ENCODE measurements around the gene IFT172.

The IFT172 gene

DNA sequence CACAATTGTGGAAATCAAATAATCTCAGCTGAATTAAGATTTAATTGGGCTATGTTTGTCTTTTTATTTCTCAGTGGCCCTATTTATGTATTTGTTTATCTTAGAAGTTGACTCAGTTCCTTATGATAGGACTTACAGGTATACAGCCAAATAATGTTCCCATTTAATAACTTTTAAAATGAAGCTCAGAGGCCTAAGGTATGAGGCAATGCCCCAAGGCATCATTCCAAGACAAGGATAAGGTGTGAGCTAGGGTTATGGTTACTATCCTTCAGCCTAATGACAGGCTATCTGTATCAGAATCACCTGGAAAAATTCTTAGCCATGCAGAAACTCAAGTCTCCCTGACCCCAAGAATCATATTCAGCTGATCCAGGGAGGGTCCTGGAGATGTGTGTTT lies 68.5 kb downstream of the IFT172 start:
- DNase-seq: no peak

DNA sequence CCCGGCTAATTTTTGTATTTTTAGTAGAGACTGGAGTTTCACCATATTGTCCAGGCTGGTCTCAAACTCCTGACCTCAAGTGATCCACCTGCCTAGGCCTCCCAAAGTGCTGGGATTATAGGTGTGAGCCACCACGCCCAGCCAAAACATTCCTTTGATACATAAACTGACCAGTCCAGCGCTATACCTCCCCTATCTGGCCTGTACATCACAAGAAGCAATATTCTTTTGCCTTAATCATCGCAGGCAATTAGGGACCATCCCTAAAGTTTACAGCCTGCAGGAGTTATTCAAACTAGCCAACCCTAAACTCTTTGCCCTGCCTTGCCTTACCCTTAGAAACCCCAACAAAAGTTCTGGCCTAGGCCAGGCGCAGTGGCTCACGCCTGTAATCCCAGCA lies 73.4 kb downstream of the IFT172 start:
- DNase-seq: no peak

DNA sequence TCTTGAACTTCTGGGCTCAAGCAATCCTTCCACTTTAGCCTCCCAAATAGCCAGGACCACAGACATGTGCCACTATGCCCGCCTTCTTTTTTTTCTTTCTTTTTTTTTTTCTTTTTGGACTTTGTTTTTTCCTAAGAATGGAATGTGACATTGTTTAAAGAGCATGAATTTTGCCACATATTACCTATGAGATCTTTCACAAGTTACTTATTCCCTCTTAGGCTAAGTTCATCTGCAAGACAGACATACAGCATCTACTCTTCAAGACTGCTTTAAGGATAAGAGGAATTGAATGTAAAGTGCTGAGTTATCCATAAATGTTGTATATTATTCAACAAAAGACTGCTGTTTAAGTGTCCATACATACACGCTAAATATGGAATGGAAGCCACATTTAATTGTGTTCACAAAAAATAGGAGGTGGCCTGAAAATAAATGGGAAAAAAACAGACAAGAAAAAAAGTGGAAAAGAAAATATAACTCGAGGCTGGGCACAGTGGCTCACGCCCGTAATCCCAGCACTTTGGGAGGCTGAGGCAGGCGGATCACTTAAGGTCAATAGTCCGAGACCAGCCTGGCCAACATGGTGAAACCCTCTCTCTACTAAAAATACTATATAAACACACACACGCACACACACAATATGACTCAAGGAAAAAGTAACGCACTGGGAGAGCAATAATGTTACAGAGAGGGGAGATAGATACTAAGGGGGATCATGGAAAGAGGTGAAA lies 77.0 kb downstream of the IFT172 start:
- DNase-seq: no peak

DNA sequence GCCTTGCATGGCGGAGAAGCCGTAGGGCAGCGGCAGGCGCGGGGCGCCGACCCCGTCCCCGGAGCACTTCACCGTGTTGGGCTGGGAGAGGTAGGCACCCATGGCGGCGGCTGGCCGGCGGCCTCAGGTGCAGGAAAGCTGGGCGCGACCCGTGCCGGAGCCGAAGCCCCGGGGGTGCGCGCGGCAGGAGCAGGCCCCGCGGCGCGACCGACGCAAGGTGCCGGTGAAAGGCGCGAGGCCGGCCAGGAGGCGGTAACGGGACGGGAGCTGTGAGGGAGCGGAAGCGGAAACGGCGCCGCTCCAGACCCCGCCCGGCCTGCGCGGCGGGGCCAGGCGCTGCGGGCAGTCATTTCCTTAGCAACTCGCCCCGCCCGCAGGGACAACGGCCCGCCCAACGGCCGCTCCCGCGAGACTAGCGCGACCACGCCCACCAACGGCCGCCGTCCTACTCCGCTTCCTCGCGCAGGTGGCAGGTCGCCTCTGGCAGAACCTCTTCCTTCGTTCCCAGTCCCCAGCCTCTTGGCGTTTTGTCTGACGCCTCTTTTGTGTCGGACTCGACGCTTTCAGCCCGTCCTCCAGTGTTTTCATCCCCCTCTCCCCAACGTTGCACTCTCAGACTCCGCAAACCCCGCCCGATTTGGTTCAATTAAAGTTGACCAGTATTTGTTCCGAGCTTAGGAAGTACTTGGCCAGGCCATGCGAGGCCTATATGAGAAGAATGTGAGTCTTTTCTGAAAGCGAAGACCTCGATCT lies 80.0 kb downstream of the IFT172 start, which contains the start of gene PPM1G:
TSS of gene PPM1G (minus strand) at position 271 of the 753 bp plus-strand sequence. CDS start at position 102, 169 bp downstream.
- peak; percentile 90 to 95 (median 94) for DNase-seq

DNA sequence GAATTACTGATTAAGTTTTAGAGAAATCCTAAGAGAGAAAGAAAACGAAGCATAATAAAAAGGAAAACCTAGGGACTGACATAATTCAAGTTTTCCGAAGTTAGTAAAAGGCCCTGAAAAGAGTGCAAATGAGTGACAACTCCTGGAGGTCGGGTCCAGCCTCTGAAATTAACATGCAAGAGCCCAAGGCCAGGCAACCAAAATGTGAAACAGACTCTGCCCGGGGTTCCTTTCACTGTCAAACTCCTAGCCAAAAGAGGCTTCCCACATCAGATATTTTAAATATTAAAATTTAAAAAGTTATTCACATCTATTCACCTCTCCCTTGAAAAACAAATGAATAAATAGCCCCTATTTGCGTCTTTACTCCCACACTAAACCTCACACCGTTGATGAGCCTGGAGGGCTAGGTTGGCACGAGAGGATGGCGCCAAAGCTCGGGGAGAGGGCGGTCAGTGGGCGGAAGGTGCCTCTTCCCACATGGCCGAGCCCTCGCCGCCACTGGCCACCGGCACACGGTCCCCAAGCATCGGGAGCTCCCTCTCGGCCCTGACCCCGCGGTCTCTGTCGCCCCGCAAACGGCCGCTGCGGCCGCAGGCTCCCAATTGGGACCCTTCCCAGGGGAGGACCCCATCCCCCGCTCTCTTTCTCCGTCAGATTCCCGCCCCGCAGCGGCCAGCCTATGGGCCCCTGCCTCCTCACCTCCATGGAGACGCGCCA lies 80.8 kb downstream of the IFT172 start:
- DNase-seq: no peak

DNA sequence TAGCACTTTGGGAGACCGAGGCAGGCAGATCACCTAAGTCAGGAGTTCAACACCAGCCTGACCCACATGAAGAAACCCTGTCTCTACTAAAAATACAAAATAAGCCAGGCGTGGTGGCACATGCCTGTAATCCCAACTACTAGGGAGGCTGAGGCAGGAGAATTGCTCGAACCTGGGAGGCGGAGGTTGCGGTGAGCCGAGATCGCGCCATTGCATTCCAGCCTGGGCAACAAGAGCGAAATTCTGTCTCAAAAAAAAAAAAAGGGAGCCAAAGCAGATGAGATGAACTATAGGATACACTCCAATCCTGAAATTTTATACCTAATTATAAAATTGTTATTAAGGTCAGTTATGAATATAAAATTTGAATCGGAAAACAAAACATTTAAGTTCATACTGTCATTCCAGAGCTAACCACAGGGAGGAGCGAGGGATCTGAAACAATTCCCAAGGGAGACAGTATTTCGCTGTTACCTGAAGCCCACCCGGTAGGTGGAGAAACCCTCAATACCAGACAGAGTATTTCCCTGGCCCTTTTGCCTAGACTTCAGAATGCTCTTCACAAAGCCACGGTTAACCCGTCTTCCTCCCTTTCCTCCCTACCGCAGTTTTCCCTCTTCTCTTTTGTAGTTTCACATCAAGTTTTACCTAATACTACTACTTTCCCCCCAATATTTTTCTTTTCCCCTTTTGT lies 81.6 kb downstream of the IFT172 start:
- no peak for DNase-seq

DNA sequence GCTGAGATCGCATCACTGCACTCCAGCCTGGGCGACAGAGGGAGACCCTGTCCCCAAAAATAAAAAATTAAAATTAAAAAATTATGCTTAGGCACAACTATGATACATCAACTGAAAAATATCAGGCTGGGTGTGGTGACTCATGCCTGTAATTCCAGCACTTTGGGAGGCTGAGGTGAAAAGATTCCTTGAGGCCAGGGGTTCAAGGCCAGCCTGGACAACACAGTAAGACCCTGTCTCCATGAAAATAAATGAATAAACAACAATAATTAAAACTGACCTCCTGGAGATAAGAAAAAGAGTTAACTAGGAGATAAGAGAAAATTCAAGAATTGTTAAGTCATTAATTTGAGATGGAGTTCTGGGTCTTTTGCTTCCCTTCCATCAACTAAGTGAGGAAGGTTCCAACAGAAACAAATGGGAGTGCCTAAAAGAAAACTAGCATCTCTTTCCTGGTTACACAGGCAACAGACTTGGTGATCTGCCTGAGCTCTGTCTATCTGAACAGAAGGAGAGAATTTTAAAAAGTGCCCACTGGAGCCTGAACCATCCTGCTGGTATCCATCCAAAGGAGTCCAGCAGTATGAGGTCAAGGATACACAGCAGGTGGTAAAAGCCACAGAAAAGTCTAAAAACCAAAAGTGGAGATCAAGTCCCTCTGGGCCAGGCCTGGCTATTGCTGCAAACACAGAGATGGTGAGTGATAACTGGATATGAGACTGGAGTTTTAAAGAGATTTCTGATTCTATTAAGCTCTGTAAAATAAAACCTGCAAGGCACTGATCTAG lies 89.0 kb downstream of the IFT172 start:
- no peak for DNase-seq

DNA sequence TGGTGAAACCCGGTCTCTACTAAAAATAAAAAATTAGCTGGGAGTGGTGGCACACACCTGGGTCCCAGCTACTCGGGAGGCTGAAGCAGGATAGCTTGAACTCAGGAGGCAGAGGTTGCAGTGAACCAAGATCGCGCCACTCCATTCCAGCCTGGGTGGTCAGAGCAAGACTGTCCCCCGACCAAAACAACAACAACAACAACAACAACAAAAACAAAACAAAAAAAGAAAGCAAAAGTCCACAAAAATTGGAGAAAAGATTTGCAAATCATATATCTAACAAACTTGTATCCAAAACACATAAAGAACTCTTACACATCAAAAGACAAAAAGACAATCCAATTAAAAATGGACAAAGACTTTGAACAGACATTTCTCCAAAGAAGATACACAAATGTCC lies 90.6 kb downstream of the IFT172 start:
- no peak for DNase-seq

Measured in activated CD4-positive, CD25-positive, alpha-beta regulatory T cell (primary cell).